ENCODE results near the gene COL4A1.

DNA sequence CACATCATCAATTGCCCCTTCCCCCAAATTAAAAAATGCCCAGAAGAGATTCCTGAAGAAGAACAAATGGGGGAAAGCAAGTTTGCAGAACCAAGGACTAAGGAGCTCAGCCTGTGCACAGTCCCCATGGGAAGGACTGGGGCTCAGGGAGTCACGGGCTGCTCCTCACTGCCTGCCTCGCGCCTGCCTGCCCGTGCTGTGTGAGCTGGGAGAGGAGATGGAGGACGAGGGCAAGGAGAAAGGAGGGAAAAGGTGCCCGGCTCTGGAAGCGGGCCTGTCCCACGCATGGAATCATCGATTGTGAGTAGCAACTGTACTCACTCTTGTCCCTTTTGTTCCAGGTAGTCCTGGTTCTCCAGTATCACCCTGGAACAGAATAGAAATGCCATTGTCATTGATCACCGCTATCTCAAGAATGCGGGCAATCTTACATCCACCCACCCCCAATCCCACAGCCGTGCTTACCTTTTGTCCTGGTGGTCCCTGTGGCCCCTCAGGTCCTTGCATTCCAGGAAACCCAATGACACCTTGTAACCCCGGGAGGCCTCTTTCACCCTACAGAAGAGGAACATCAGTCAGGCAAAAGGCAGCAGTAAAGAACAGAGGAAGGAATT, 93.4 kb downstream of the COL4A1 start:
- TF ChIP-seq TARDBP (IDR thresholded peaks at IDR 0.05) (no peak), L3MBTL2 (conservative IDR thresholded peaks at IDR 0.05) (no peak), BHLHE40 (IDR thresholded peaks at IDR 0.05; ENCODE audit: borderline replicate concordance) (no peak), ARNT (IDR thresholded peaks at IDR 0.05) (no peak), SP1 (IDR thresholded peaks at IDR 0.05) (no peak), LEF1 (IDR thresholded peaks at IDR 0.05; ENCODE audit: borderline replicate concordance) (no peak), HDGF (IDR thresholded peaks at IDR 0.05; ENCODE audit: borderline replicate concordance) (no peak), SUZ12 (IDR thresholded peaks at IDR 0.05) (no peak)

Data from HEK293T (cell line).